RWPE2 (cell line): ENCODE results near the gene CHI3L2.

ENCODE experiments used
- ATAC-seq: fragments of 200-7000 bp; cut with Tn5 transposase; 3 replicates; pipeline ENCODE4 v1.9.1; 2021; ENCODE audit warnings: low read depth
- DNase-seq: peaks from one replicate; pipeline ENCODE4 v3.0.0-alpha.2; 2020; ENCODE audit warnings: low spot score
- H3K27ac ChIP-seq: fragments of 450-650 bp; 2 replicates; pipeline ENCODE4 v1.5.1; 2017; ENCODE audit warnings: mild to moderate bottlenecking; ENCODE audit not compliant: poor library complexity, severe bottlenecking
- H3K27me3 ChIP-seq: fragments of 250-450 bp; sonication (Bioruptor Pico); 2 replicates; pipeline ENCODE4 v1.5.1; 2021; ENCODE audit warnings: mild to moderate bottlenecking, moderate library complexity; ENCODE audit not compliant: insufficient read depth, poor library complexity, severe bottlenecking
- H3K36me3 ChIP-seq: fragments of 250-450 bp; sonication (Bioruptor Pico); 2 replicates; pipeline ENCODE4 v1.5.1; 2020; ENCODE audit warnings: low read depth, mild to moderate bottlenecking, moderate library complexity
- H3K4me1 ChIP-seq: fragments of 250-450 bp; sonication (Bioruptor Pico); 2 replicates; pipeline ENCODE4 v1.5.1; 2021; ENCODE audit warnings: mild to moderate bottlenecking, moderate library complexity; ENCODE audit not compliant: insufficient read depth, poor library complexity, severe bottlenecking
- H3K4me3 ChIP-seq: fragments of 250-450 bp; sonication (Bioruptor Pico); 2 replicates; pipeline ENCODE4 v1.5.1; 2021; ENCODE audit warnings: mild to moderate bottlenecking, moderate library complexity; ENCODE audit not compliant: severe bottlenecking
- H3K9me3 ChIP-seq: fragments of 250-450 bp; sonication (Bioruptor Pico); 2 replicates; pipeline ENCODE4 v1.5.1; 2021; ENCODE audit warnings: mild to moderate bottlenecking, moderate library complexity; ENCODE audit not compliant: severe bottlenecking
- TF ChIP-seq, protein P1 (sequence below): fragments of 450-650 bp; IDR thresholded peaks from one replicate; pipeline ENCODE4 v1.5.1; 2017; ENCODE audit warnings: mild to moderate bottlenecking, moderate library complexity; ENCODE audit not compliant: poor library complexity, severe bottlenecking

Gene CHI3L2

GRCh38 chr1:111216751-111217150, 10.8 kb upstream of the CHI3L2 start:
- TF ChIP-seq, protein P1, sequence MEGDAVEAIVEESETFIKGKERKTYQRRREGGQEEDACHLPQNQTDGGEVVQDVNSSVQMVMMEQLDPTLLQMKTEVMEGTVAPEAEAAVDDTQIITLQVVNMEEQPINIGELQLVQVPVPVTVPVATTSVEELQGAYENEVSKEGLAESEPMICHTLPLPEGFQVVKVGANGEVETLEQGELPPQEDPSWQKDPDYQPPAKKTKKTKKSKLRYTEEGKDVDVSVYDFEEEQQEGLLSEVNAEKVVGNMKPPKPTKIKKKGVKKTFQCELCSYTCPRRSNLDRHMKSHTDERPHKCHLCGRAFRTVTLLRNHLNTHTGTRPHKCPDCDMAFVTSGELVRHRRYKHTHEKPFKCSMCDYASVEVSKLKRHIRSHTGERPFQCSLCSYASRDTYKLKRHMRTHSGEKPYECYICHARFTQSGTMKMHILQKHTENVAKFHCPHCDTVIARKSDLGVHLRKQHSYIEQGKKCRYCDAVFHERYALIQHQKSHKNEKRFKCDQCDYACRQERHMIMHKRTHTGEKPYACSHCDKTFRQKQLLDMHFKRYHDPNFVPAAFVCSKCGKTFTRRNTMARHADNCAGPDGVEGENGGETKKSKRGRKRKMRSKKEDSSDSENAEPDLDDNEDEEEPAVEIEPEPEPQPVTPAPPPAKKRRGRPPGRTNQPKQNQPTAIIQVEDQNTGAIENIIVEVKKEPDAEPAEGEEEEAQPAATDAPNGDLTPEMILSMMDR: no peak

DNA sequence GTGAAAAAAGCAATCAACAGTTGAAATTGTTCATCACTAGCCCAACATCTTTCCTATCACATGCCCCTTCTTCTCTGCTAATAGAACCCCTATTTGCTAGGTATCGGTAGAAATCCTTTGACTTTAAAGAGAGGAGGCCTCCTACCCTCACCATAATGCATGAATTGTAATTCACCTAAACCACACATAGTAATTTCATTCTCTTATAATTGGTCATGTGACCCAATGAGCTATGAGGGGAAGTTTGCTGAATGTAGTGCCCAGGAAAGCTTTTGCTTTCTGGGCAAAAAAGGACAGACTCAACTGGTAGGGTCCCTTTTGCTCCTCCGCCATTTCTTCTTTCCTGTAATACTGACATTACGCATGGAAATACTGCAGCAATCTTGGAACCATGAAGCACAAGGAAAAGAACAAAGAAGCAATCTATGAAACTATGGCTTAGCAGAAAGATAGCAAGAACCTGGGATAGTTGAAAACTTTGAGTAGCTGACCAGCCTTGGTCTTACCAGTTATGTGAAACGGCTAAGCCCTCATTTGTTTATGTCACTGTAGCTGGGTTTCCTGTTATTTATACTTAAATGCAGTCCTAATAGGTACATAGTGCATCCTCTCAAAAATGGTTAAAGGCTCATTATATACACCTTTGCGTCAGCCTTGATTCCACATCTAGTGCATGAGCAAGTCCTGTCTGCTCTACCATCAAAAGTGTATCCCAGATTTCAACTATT, 10.2 kb upstream of the CHI3L2 start:
- ATAC-seq: no peak
- peaks cover 11% of the 10 kb centered on the region for H3K4me1 ChIP-seq
- no peaks in the 10 kb centered on the region for H3K9me3 ChIP-seq
- H3K36me3 ChIP-seq: no peaks in the 10 kb centered on the region
- no peaks in the 10 kb centered on the region for H3K27me3 ChIP-seq
- no peak overlapping the region for H3K4me3 ChIP-seq
- DNase-seq: no peak
- H3K27ac ChIP-seq: no peak overlapping the region
- TF ChIP-seq, protein P1: no peak

More at GRCh38 chr1:111216751-111217150, 10.8 kb upstream of the CHI3L2 start:
- Histone ChIP-seq H3K9me3 (no peaks in the 10 kb centered on the region), H3K4me3 (no peak overlapping the region), H3K27ac (no peak overlapping the region), H3K27me3 (no peaks in the 10 kb centered on the region), H3K4me1 (peaks cover 9% of the 10 kb centered on the region), H3K36me3 (no peaks in the 10 kb centered on the region)
- ATAC-seq: no peak
- DNase-seq: no peak

DNA sequence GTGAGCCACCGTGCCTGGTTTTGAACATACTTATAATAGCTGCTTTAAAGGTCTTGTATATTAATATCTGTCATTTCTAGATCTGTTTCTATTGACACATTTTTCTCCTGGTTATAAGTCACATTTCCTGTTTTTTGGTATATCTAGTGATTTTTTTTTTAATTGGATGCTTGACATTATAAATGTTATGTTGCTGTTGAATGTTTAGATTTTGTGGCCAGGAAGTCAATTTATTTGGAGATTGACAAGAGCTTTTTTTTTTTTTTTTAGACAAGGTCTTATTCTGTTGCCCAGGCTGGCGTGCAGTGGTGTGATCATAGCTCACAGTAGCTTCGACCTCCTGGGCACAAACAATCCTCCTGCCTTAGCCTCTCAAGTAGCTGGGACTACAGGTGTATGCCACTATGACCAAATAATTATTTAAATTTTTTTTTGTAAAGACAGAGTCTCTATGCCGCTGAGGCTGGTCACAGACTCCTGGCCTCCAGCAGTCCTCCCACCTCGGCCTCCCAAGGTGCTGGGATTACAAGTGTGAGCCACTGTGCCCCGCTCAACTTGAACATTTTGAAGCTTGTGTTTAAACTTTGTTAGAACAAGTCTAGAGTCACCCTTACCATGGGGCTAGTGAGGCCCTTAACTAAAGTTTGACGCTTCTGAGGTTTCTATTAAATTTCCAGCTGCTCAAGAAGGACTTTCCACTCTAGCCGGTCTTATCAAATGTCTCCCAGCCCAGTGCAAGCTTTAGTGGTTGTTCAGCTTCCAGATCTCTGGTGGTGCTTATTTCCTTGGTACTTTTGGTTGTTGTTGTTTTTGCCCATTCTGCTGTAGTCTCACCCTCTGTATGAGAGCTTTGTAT, 8.6 kb upstream of the CHI3L2 start:
- ATAC-seq: no peak
- TF ChIP-seq, protein P1: no peak
- peaks cover 17% of the 10 kb centered on the region for H3K4me1 ChIP-seq

DNA sequence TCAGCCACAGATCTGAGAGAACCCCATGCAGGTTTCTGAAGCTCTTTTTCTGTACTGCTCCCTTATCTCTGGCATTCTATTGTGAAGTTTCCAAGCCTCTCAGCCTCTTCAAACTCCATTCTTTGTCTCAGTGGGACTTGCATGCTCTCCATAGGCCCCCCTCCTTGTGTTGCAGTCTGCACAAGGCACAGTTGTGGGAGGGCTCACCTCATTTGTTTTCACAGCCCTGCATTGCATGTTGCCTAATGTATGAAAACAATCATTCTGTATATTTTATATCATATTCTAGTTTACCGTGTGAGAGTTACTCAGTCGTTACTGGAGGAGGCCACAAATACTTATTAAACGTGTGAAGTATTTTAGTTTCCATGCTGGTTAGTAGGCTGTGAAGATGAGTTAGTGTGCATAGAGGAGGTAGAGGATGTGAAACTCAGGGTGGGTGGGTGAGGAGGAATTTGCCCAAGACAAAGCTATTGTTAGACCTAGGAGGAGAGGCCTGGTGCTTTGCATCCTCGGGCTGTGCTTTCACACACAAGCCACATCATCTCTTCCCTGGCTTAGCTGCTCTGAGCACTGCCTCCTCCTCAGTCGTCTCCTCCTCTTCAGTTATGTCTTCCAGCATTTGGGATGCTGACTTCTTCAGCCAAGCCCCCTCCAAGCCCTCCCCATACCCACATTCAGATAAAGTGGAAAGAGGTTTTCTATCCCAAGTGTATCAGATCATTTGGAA, 7.8 kb upstream of the CHI3L2 start:
- DNase-seq (no peak), ATAC-seq (no peak)
- TF ChIP-seq, protein P1: no peak
- H3K27ac ChIP-seq: no peak overlapping the region
- no peaks in the 10 kb centered on the region for H3K27me3 ChIP-seq
- H3K9me3 ChIP-seq: no peaks in the 10 kb centered on the region
- no peak overlapping the region for H3K4me3 ChIP-seq
- no peaks in the 10 kb centered on the region for H3K36me3 ChIP-seq
- H3K4me1 ChIP-seq: peaks cover 13% of the 10 kb centered on the region

More for the DNA sequence above, 8.6 kb upstream of the CHI3L2 start:
- no peak overlapping the region for H3K27ac ChIP-seq
- no peak for DNase-seq
- no peaks in the 10 kb centered on the region for H3K9me3 ChIP-seq
- H3K36me3 ChIP-seq: no peaks in the 10 kb centered on the region
- H3K27me3 ChIP-seq: no peaks in the 10 kb centered on the region
- H3K4me3 ChIP-seq: no peak overlapping the region
